IMR-90 (cell line): ENCODE results near the gene RBM34. TPM values are rescaled to one million over a fixed set of nuclear protein-coding genes. Genes with fewer than 3 reads are reported as not detected.

ENCODE experiments used
- ATAC-seq: fragments of 200-7000 bp; cut with Tn5 transposase; 2 replicates; pipeline ENCODE4 v1.9.1; 2020; ENCODE audit warnings: low read depth, mild to moderate bottlenecking, moderate library complexity
- BruUV-seq: library from RNA; stranded (reverse); fragments of 400-500 nt; replicated peaks from 2 replicates; lab custom pipeline; 2021; lab: Mats Ljungman, UMichigan
- CTCF ChIA-PET: fragments of 300-600 bp; formaldehyde crosslinking; extraction: SDS; loops from one replicate; lab custom pipeline; 2021; ENCODE audit warnings: antibody characterized with exemption; lab: Yijun Ruan, JAX
- POLR2A ChIA-PET: fragments of 300-600 bp; sonication (Branson Sonifier 250); formaldehyde crosslinking; loops from one replicate; lab custom pipeline; 2022; ENCODE audit warnings: antibody characterized with exemption; ENCODE audit not compliant: unreplicated experiment; lab: Charles Lee
- DNase-seq: peaks from one replicate; pipeline ENCODE4 v3.0.0; 2013
- H2AFZ ChIP-seq: replicated peaks from 2 replicates; pipeline ENCODE3; 2013; ENCODE audit warnings: low read length, mild to moderate bottlenecking; ENCODE audit not compliant: poor library complexity
- H2AK5ac ChIP-seq: 2 replicates; pipeline ENCODE4 v1.6.1; 2013; ENCODE audit warnings: low read depth, low read length, inconsistent platforms
- H2AK9ac ChIP-seq: replicated peaks from 2 replicates; pipeline ENCODE3; 2013; ENCODE audit warnings: mild to moderate bottlenecking, low read depth, low read length, moderate library complexity; ENCODE audit not compliant: poor library complexity
- H2BK120ac ChIP-seq: 2 replicates; pipeline ENCODE4 v1.6.1; 2013; ENCODE audit warnings: low read depth, low read length, inconsistent platforms
- H2BK15ac ChIP-seq: 3 replicates; pipeline ENCODE4 v1.6.1; 2013; ENCODE audit warnings: low read depth, low read length, inconsistent platforms
- H2BK20ac ChIP-seq: 2 replicates; pipeline ENCODE4 v1.6.1; 2013; ENCODE audit warnings: low read depth, mild to moderate bottlenecking, inconsistent platforms, low read length, moderate library complexity
- H2BK5ac ChIP-seq: 2 replicates; pipeline ENCODE4 v1.6.1; 2013; ENCODE audit warnings: mild to moderate bottlenecking, low read depth, low read length, inconsistent platforms; ENCODE audit not compliant: poor library complexity, severe bottlenecking
- H3K14ac ChIP-seq: replicated peaks from 2 replicates; pipeline ENCODE4 v1.6.1; 2013; ENCODE audit warnings: low read depth, low read length, inconsistent platforms
- H3K18ac ChIP-seq: 2 replicates; pipeline ENCODE4 v1.6.1; 2013; ENCODE audit warnings: low read depth, low read length, control low read depth
- H3K23ac ChIP-seq: 2 replicates; pipeline ENCODE4 v1.6.1; 2013; ENCODE audit warnings: low read depth, low read length, inconsistent platforms
- H3K27ac ChIP-seq: 2 replicates; pipeline ENCODE4 v1.5.1; 2013; ENCODE audit warnings: mild to moderate bottlenecking, control low read depth, low read length; ENCODE audit not compliant: insufficient read depth
- H3K27me3 ChIP-seq: 2 replicates; pipeline ENCODE4 v1.6.1; 2013; ENCODE audit warnings: low read length; ENCODE audit not compliant: control insufficient read depth, insufficient read depth
- H3K36me3 ChIP-seq: 2 replicates; pipeline ENCODE4 v1.6.1; 2013; ENCODE audit warnings: low read length, mixed read lengths; ENCODE audit not compliant: control insufficient read depth, insufficient read depth
- H3K4ac ChIP-seq: 2 replicates; pipeline ENCODE4 v1.6.1; 2013; ENCODE audit warnings: low read depth, low read length, inconsistent platforms
- H3K4me1 ChIP-seq: 2 replicates; pipeline ENCODE4 v1.6.1; 2013; ENCODE audit warnings: low read length, mixed read lengths; ENCODE audit not compliant: control insufficient read depth, insufficient read depth
- H3K4me2 ChIP-seq: 2 replicates; pipeline ENCODE4 v1.6.1; 2013; ENCODE audit warnings: low read depth, mild to moderate bottlenecking, control low read depth, low read length, moderate library complexity
- H3K4me3 ChIP-seq: 2 replicates; pipeline ENCODE4 v1.5.1; 2013; ENCODE audit warnings: low read depth, mild to moderate bottlenecking, control low read depth, low read length, moderate library complexity; ENCODE audit not compliant: insufficient read depth
- H3K56ac ChIP-seq: 2 replicates; pipeline ENCODE4 v1.6.1; 2013; ENCODE audit warnings: low read length, inconsistent platforms; ENCODE audit not compliant: insufficient read depth; ENCODE audit errors: extremely low read depth
- H3K79me1 ChIP-seq, 2 experiments: 2 replicates each; pipeline ENCODE4 v1.6.1; 2013; ENCODE audit warnings: low read length in 2 of 2, inconsistent platforms in 1 of 2, low read depth in 1 of 2
- H3K9ac ChIP-seq: 2 replicates; pipeline ENCODE4 v1.6.1; 2013; ENCODE audit warnings: low read depth, low read length, control low read depth
- H3K9me1 ChIP-seq: 2 replicates; pipeline ENCODE4 v1.6.1; 2013; ENCODE audit warnings: low read length, inconsistent platforms; ENCODE audit not compliant: insufficient read depth
- H3K9me3 ChIP-seq: 2 replicates; pipeline ENCODE4 v1.6.1; 2013; ENCODE audit warnings: low read length; ENCODE audit not compliant: control insufficient read depth, insufficient read depth
- H4K20me1 ChIP-seq: 2 replicates; pipeline ENCODE4 v1.6.1; 2013; ENCODE audit warnings: low read length, inconsistent platforms; ENCODE audit not compliant: insufficient read depth
- H4K5ac ChIP-seq: 2 replicates; pipeline ENCODE4 v1.6.1; 2013; ENCODE audit warnings: mild to moderate bottlenecking, low read depth, low read length, control low read depth
- H4K8ac ChIP-seq, 2 experiments: 2 replicates each; pipeline ENCODE4 v1.6.1; 2013; ENCODE audit warnings: low read depth in 2 of 2, low read length in 2 of 2, control low read depth in 1 of 2, inconsistent platforms in 1 of 2
- H4K91ac ChIP-seq: 2 replicates; pipeline ENCODE4 v1.6.1; 2013; ENCODE audit warnings: low read depth, low read length, inconsistent platforms; ENCODE audit not compliant: insufficient read depth
- BHLHE40 ChIP-seq: fragments of 150-350 bp; IDR thresholded peaks from 2 replicates; pipeline ENCODE4 v1.6.1; 2016; ENCODE audit warnings: mild to moderate bottlenecking, low read depth, low read length
- CEBPB ChIP-seq: IDR thresholded peaks from 2 replicates; pipeline ENCODE4 v1.6.1; 2012; ENCODE audit warnings: low read depth, low read length, improper control_type of control experiment
- FOS ChIP-seq: fragments of 150-350 bp; IDR thresholded peaks from 2 replicates; pipeline ENCODE4 v1.6.1; 2016; ENCODE audit warnings: low read depth, low read length
- MXI1 ChIP-seq: IDR thresholded peaks from 2 replicates; pipeline ENCODE4 v1.6.1; 2012; ENCODE audit warnings: low read depth, mild to moderate bottlenecking, low read length, moderate library complexity, borderline replicate concordance
- NFE2L2 ChIP-seq: fragments of 150-350 bp; IDR thresholded peaks from 2 replicates; pipeline ENCODE4 v1.6.1; 2016; ENCODE audit warnings: low read depth, mild to moderate bottlenecking, low read length
- POLR2A ChIP-seq: IDR thresholded peaks from 2 replicates; pipeline ENCODE4 v1.6.1; 2012; ENCODE audit warnings: mild to moderate bottlenecking, low read depth, low read length
- WGBS, 2 experiments: methylation state at CpG; one replicate each; pipeline versions ENCODE4 v1.1.5 to v1.1.7; 2013; ENCODE audit warnings: missing lambda C conversion rate in 2 of 2; ENCODE audit not compliant: insufficient read length in 1 of 2; ENCODE audit errors: extremely low coverage in 2 of 2; 5-methylcytosine and 5-hydroxymethylcytosine counted together
- dilution Hi-C: fragments of 300-500 bp; cut with HindIII; formaldehyde crosslinking; loops from one replicate; pipeline ENCODE4 v1.14.3; 2018; ENCODE audit warnings: low sequenced_read_pairs; ENCODE audit not compliant: unreplicated experiment
- in situ Hi-C: fragments of 300-500 bp; cut with MboI; formaldehyde crosslinking; loops from 3 replicates; pipeline ENCODE4 v1.14.3; 2019; ENCODE audit warnings: low sequenced_read_pairs, inconsistent platforms, mixed read lengths
- intact Hi-C: fragments of 100-400 bp; cut with micrococcal nuclease; formaldehyde crosslinking; loops from 2 replicates; pipeline ENCODE4 v1.10.0; 2022
- polyA plus RNA-seq, 3 experiments: library from polyadenylated mRNA; depleted of rRNA; stranded (reverse); fragments of >200 nt; gene quantifications; 2 replicates each; pipeline ENCODE4 v1.2.3, GENCODE V29; 2012; ENCODE audit warnings: low replicate concordance in 1 of 3
- total RNA-seq: library from RNA; depleted of rRNA; stranded (reverse); fragments of >200 nt; gene quantifications from 2 replicates; pipeline ENCODE4 v1.2.3, GENCODE V29; 2012

Gene RBM34
- total and polyA plus RNA-seq, 2 of the 4 experiments (the other 2 are of a cell fraction) = 28.7 to 34.0 TPM

- H3K18ac ChIP-seq = no peak overlapping the region
- H3K4ac ChIP-seq = no peak overlapping the region
- in situ Hi-C loops (no loop called here), dilution Hi-C loops (no loop called here), intact Hi-C loops (no loop called here)
- H3K9me3 ChIP-seq = no peaks in the 10 kb centered on the region
- H2BK15ac ChIP-seq = no peak overlapping the region
- no peaks in the 10 kb centered on the region for H3K9me1 ChIP-seq
- H2AK9ac ChIP-seq = no peak overlapping the region
- no peak overlapping the region for H3K14ac ChIP-seq
- H2AFZ ChIP-seq = no peak overlapping the region
- TF ChIP-seq FOS = no peak
- TF ChIP-seq BHLHE40 = no peak
- TF ChIP-seq NFE2L2 = no peak
- no peak for TF ChIP-seq MXI1
- no peak for TF ChIP-seq POLR2A
- no peak for TF ChIP-seq CEBPB
- no peak overlapping the region for H3K27ac ChIP-seq
- H3K4me3 ChIP-seq = no peak overlapping the region
- H3K79me1 ChIP-seq = peaks cover 0 to 4% of the 10 kb centered on the region in 2 experiments; a peak in 1 of 4 replicates
- H3K9ac ChIP-seq = no peak overlapping the region
- H2AK5ac ChIP-seq = no peak overlapping the region
- H3K36me3 ChIP-seq = peaks cover 24% of the 10 kb centered on the region
- H4K5ac ChIP-seq = no peak overlapping the region
- H3K4me1 ChIP-seq = no peaks in the 10 kb centered on the region
- ChIA-PET CTCF (interaction anchor here (1.3 kb wide), 1 partner anchor 36 kb away, joined by 4 read pairs; no protein-coding TSS in a partner anchor), POLR2A (no interaction called here)
- ATAC-seq = no peak
- no peak overlapping the region for H4K91ac ChIP-seq
- H4K8ac ChIP-seq = no peak overlapping the region
- no peak overlapping the region for H3K23ac ChIP-seq
- H4K20me1 ChIP-seq = no peaks in the 10 kb centered on the region
- H3K4me2 ChIP-seq = no peak overlapping the region
- no peaks in the 10 kb centered on the region for H3K27me3 ChIP-seq
- no peak overlapping the region for H3K56ac ChIP-seq
- no peak overlapping the region for H2BK20ac ChIP-seq
- no peak for DNase-seq
- no peak overlapping the region for H2BK120ac ChIP-seq
- WGBS, 2 experiments = no CpG with 5 or more reads among the region's 3 CpGs
- no peak overlapping the region for H2BK5ac ChIP-seq
- BruUV-seq = no TSS peak
These were observed 44.6 kb upstream of the RBM34 start for GRCh38 chr1:235205687-235206086.
